ENCODE data around the gene SLC9A2. TPM values are rescaled to one million over a fixed set of nuclear protein-coding genes. Genes with fewer than 3 reads are reported as not detected.

The SLC9A2 gene
- total RNA-seq, 1 experiment from 2014 or later = 5.8 TPM

DNA sequence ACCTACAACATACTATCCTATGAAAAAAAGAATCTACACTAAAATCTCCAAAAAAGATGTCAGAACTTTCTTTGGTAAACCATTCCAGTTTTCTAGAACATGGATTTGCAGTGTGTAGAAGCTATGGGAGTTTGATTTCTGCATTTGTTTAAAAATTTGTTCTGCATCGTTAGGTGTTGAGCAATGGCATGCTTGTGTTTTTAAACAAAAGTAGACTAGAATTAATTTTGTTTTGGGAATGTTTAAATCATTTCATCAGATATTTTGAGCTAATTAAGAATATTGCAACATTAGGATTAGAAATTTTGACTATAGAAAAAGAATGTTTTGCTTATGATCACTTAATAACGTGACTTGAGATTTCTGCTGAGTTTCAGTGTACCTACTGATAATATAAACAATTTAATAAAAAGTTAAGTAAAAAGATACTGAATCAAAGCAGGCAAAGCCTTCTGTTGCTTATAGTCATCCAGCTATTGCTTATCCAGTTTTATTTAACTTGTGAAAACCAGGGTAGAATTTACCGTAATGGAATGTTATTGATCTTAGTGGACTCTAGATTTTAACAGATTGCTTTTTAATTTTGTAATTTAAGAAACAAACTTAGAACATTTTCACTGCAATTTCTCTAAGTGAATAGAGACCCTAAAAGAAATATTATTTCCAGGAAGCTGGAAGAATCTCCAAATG is 135.2 kb downstream of the SLC9A2 start:
- no peak for DNase-seq (ENCODE audit: low read depth)
- in situ Hi-C loops (cut with HindIII; ENCODE audit: low pct_unique_long_range_greater_than_20kb, low sequenced_read_pairs) = no loop called here

DNA sequence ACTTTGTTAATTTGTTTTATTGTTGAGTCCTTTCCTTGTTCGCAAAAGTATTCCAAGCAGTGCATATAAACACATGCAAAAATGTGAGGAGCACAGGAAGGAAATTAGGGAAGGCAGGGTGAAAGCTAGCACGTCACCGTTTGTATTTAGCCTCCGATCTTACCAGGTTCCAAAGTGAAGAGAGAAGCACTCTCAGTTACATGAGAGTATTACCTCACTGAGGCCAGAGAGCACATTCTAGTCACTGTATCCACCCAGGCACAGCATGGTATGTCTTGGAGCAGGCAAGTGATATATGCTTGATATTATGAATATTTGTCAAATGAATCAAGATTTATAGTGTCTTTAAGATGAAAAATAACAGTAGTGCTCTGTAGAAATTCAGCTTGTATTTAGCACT is 135.9 kb downstream of the SLC9A2 start:
- no peak for DNase-seq (ENCODE audit: low read depth)
- in situ Hi-C loops (cut with HindIII; ENCODE audit: low pct_unique_long_range_greater_than_20kb, low sequenced_read_pairs) = no loop called here

- no peak for DNase-seq (ENCODE audit: low read depth)
- in situ Hi-C loops (cut with HindIII; ENCODE audit: low pct_unique_long_range_greater_than_20kb, low sequenced_read_pairs) = no loop called here
Observed at GRCh38 chr2:102758439-102758838, 139.1 kb downstream of the SLC9A2 start.

Other genes with a start within 250 kb of the SLC9A2 start
- gene IL18RAP, start 196.4 kb upstream of the SLC9A2 start, total RNA-seq (2014; rRNA removed; shearing (Covaris generic); ENCODE audit: low replicate concordance) = not detected in 2 replicates
- not detected in 2 replicates for gene SLC9A4, start 146.3 kb upstream of the SLC9A2 start, total RNA-seq (2014; rRNA removed; shearing (Covaris generic); ENCODE audit: low replicate concordance)
- gene TMEM182, start 142.5 kb downstream of the SLC9A2 start, total RNA-seq (2014; rRNA removed; shearing (Covaris generic); ENCODE audit: low replicate concordance) = 5.2 and 5.8 TPM in 2 replicates